ENCODE measurements around the gene ONECUT3.

- TF ChIP-seq CTCF (conservative IDR thresholded peaks at IDR 0.05; ENCODE audit: low read depth, low read length) (no peak), EZH2 (IDR thresholded peaks at IDR 0.05; ENCODE audit: borderline replicate concordance, low read depth, low read length, poor library complexity, severe bottlenecking) (no peak)
Measured at GRCh38 chr19:1827566-1828278, 74.4 kb downstream of the ONECUT3 start.
